Mesothelial cell of epicardium (in vitro differentiated cells): Measurements from ENCODE around the gene VPS13C. TPM values are rescaled to one million over a fixed set of nuclear protein-coding genes. Genes with fewer than 3 reads are reported as not detected.

Experiments used
- DNase-seq, 2 experiments: peaks; one replicate each; pipeline ENCODE4 v3.0.0; 2021; ENCODE audit warnings: low spot score in 2 of 2; ENCODE audit not compliant: unreplicated experiment in 2 of 2
- H3K27ac Mint-ChIP-seq: 2 replicates; pipeline ENCODE4 v1.8.0; 2021; ENCODE audit warnings: mixed read lengths
- H3K27me3 Mint-ChIP-seq: 2 replicates; pipeline ENCODE4 v1.8.0; 2021; ENCODE audit warnings: low read depth, mixed read lengths
- H3K36me3 Mint-ChIP-seq: 2 replicates; pipeline ENCODE4 v1.8.0; 2021; ENCODE audit warnings: mixed read lengths
- H3K4me1 Mint-ChIP-seq: 2 replicates; pipeline ENCODE4 v1.8.0; 2021; ENCODE audit warnings: mixed read lengths
- H3K4me3 Mint-ChIP-seq: 2 replicates; pipeline ENCODE4 v1.8.0; 2021; ENCODE audit warnings: mild to moderate bottlenecking, moderate library complexity, mixed read lengths
- H3K9me3 Mint-ChIP-seq: 2 replicates; pipeline ENCODE4 v1.8.0; 2021; ENCODE audit warnings: mixed read lengths
- CTCF ChIP-seq: fragments of 200-600 bp; sonication (generic); IDR thresholded peaks from one replicate; pipeline ENCODE4 v1.5.0; 2021; ENCODE audit warnings: antibody characterized with exemption; ENCODE audit not compliant: unreplicated experiment
- total RNA-seq: library from RNA; stranded (reverse); gene quantifications from 3 replicates; pipeline ENCODE4 v1.2.1, GENCODE V29; 2021

VPS13C gene
- total RNA-seq, 1 donor from 2014 or later: 44.7 TPM

GRCh38 chr15:61871926-61872522 lies 188.2 kb downstream of the VPS13C start:
- H3K27me3 Mint-ChIP-seq: no peaks in the 10 kb centered on the region

GRCh38 chr15:61869656-61870055 lies 190.6 kb downstream of the VPS13C start:
- H3K27ac Mint-ChIP-seq: no peak overlapping the region
- H3K4me3 Mint-ChIP-seq: no peak overlapping the region
- no peaks in the 10 kb centered on the region for H3K4me1 Mint-ChIP-seq
- no peak for DNase-seq
- H3K9me3 Mint-ChIP-seq: no peaks in the 10 kb centered on the region
- no peak for TF ChIP-seq CTCF
- peaks cover 4% of the 10 kb centered on the region for H3K36me3 Mint-ChIP-seq
- H3K27me3 Mint-ChIP-seq: no peaks in the 10 kb centered on the region

More at GRCh38 chr15:61871926-61872522, 188.2 kb downstream of the VPS13C start:
- TF ChIP-seq CTCF: no peak
- Mint-ChIP-seq H3K36me3 (peaks cover 4% of the 10 kb centered on the region), H3K27ac (no peak overlapping the region), H3K9me3 (no peaks in the 10 kb centered on the region), H3K4me3 (no peak overlapping the region), H3K4me1 (no peaks in the 10 kb centered on the region)
- no peak for DNase-seq

GRCh38 chr15:61861962-61862361 lies 198.3 kb downstream of the VPS13C start:
- no peaks in the 10 kb centered on the region for H3K27me3 Mint-ChIP-seq
- no peaks in the 10 kb centered on the region for H3K4me1 Mint-ChIP-seq
- DNase-seq: no peak
- no peak for TF ChIP-seq CTCF
- H3K36me3 Mint-ChIP-seq: peaks cover 5% of the 10 kb centered on the region
- no peaks in the 10 kb centered on the region for H3K9me3 Mint-ChIP-seq
- H3K27ac Mint-ChIP-seq: no peak overlapping the region
- H3K4me3 Mint-ChIP-seq: no peak overlapping the region

- Mint-ChIP-seq H3K4me3 (no peak overlapping the region), H3K27ac (no peak overlapping the region), H3K27me3 (no peaks in the 10 kb centered on the region), H3K36me3 (peaks cover 5% of the 10 kb centered on the region), H3K4me1 (no peaks in the 10 kb centered on the region), H3K9me3 (no peaks in the 10 kb centered on the region)
- TF ChIP-seq CTCF: no peak
- no peak for DNase-seq
Observed at GRCh38 chr15:61857169-61857829, 202.9 kb downstream of the VPS13C start.

GRCh38 chr15:61856295-61856694 lies 204.0 kb downstream of the VPS13C start:
- H3K36me3 Mint-ChIP-seq: peaks cover 5% of the 10 kb centered on the region

More at GRCh38 chr15:61856295-61856694, 204.0 kb downstream of the VPS13C start:
- Mint-ChIP-seq H3K27me3 (no peaks in the 10 kb centered on the region), H3K9me3 (no peaks in the 10 kb centered on the region), H3K4me1 (no peaks in the 10 kb centered on the region), H3K27ac (no peak overlapping the region), H3K4me3 (no peak overlapping the region)
- TF ChIP-seq CTCF: no peak
- DNase-seq: no peak
